ENCODE data around the gene POU6F1. TPM values are rescaled to one million over a fixed set of nuclear protein-coding genes. Genes with fewer than 3 reads are reported as not detected.

Gene POU6F1
- total and polyA plus RNA-seq, 9 of the 15 experiments (the other 6 are each of a cell fraction or from before 2014, with no cell fraction given) = 0.14 to 3.3 (median 1.1) TPM

GRCh38 chr12:51238510-51239334, 20.9 kb upstream of the POU6F1 start, which contains the start of gene DAZAP2 (continued):
- TF ChIP-seq SFPQ (IDR thresholded peaks at IDR 0.05; ENCODE audit: low read depth, low read length) (no peak), YBX1 (IDR thresholded peaks at IDR 0.05) (no peak), NEUROD1 (IDR thresholded peaks at IDR 0.05; ENCODE audit: borderline replicate concordance, low read depth, low read length, partially characterized antibody) (peak; percentile 91), POLR2B (IDR thresholded peaks at IDR 0.05; ENCODE audit: low read depth, partially characterized antibody) (peak; percentile 89), ZC3H8 (IDR thresholded peaks at IDR 0.05) (no peak), ZNF644 (tag; IDR thresholded peaks at IDR 0.05; ENCODE audit: low read depth) (no peak), THRAP3 (IDR thresholded peaks at IDR 0.05; ENCODE audit: borderline replicate concordance) (no peak), SIN3B (IDR thresholded peaks at IDR 0.05; ENCODE audit: low read depth) (peak; percentile 60; the same call in 1 of the 2 replicates), SAP30 (IDR thresholded peaks at IDR 0.05; ENCODE audit: borderline replicate concordance, insufficient read depth, low read depth, low read length, poor library complexity, severe bottlenecking) (peak; percentile 97), HES1 (IDR thresholded peaks at IDR 0.05; ENCODE audit: low read depth) (no peak), SMARCA4 (IDR thresholded peaks at IDR 0.05) (no peak), TRIM28 (IDR thresholded peaks at IDR 0.05) (peak; percentile 53; the same call in 1 of the 2 replicates), SMARCC2 (IDR thresholded peaks at IDR 0.05; ENCODE audit: low read depth) (no peak), MBD2 (IDR thresholded peaks at IDR 0.05; ENCODE audit: borderline replicate concordance, low read depth) (peak; percentile 93), ELF2 (CRISPR knock-in tag; IDR thresholded peaks at IDR 0.05) (peak; percentile 98), SNRNP70 (optimal IDR thresholded peaks at IDR 0.05; ENCODE audit: low read depth, low read length) (no peak), CXXC5 (CRISPR knock-in tag; IDR thresholded peaks at IDR 0.05) (peak; percentile 95), CHD2 (IDR thresholded peaks at IDR 0.05; ENCODE audit: low read depth, low read length) (peak; percentile 87), ZEB2 (IDR thresholded peaks at IDR 0.05) (0 out of 2 replicates have a peak, but pooled peaks have one; percentile 7), PCBP2 (IDR thresholded peaks at IDR 0.05; ENCODE audit: low read depth, low read length, poor library complexity, severe bottlenecking) (no peak)
- TF ChIP-seq, protein P1, sequence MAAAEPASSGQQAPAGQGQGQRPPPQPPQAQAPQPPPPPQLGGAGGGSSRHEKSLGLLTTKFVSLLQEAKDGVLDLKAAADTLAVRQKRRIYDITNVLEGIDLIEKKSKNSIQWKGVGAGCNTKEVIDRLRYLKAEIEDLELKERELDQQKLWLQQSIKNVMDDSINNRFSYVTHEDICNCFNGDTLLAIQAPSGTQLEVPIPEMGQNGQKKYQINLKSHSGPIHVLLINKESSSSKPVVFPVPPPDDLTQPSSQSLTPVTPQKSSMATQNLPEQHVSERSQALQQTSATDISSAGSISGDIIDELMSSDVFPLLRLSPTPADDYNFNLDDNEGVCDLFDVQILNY (CRISPR knock-in tag; IDR thresholded peaks at IDR 0.05) = no peak
- TF ChIP-seq, protein P2, sequence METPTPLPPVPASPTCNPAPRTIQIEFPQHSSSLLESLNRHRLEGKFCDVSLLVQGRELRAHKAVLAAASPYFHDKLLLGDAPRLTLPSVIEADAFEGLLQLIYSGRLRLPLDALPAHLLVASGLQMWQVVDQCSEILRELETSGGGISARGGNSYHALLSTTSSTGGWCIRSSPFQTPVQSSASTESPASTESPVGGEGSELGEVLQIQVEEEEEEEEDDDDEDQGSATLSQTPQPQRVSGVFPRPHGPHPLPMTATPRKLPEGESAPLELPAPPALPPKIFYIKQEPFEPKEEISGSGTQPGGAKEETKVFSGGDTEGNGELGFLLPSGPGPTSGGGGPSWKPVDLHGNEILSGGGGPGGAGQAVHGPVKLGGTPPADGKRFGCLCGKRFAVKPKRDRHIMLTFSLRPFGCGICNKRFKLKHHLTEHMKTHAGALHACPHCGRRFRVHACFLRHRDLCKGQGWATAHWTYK (CRISPR knock-in tag; IDR thresholded peaks at IDR 0.05) = no peak; the same call in 1 of the 2 replicates
- TF ChIP-seq, protein P3, sequence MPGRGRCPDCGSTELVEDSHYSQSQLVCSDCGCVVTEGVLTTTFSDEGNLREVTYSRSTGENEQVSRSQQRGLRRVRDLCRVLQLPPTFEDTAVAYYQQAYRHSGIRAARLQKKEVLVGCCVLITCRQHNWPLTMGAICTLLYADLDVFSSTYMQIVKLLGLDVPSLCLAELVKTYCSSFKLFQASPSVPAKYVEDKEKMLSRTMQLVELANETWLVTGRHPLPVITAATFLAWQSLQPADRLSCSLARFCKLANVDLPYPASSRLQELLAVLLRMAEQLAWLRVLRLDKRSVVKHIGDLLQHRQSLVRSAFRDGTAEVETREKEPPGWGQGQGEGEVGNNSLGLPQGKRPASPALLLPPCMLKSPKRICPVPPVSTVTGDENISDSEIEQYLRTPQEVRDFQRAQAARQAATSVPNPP (IDR thresholded peaks at IDR 0.05; ENCODE audit: borderline replicate concordance, insufficient read depth, insufficient read length) = no peak

All from K562 (cell line).